Measurements from ENCODE around the gene OR52E5.

OR52E5 gene

DNA sequence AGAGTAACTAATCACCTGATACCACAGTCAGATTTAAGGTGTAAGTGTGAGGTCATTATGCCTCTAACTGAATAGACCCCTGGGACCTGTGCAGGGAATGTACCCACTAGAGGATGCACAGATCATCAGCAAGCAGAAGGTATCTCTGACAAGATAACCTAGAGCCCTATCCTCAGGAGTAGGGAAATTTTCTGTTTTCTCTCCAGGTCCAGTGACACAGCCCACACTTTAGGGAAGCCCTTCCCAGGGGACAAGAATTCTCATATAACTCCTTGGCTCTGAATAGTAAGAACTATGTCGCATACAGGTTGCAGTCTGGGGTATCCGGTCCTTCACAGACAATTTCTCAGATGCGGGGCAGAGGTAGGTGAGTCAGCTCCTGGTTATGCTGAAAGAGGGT is at the start of gene OR52E5:
Gene OR52E5, plus strand, starts transcription at position 301 of the 400 bp plus-strand sequence. CDS start 7,569 bp downstream, outside the sequence.
- no peak for DNase-seq (ENCODE audit: low read depth in 2 of 2)

DNA sequence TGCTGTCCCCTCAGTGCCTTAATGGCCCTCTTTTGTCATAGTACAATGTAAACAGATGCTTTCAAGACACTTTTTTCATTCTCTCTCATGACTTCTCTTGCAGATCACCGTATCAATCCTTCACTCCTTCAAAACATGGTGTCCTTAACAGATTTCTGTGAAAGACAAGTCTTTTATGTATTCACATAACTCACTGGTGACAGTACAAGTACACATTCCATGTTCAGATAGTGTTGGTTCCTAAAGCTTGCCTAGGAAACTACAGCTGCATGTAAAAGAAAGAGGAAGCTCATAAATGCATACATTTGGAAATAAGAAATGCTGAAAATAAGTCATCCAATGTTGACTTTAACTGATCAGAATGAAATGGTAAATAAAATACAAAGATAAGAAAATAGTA is 46.3 kb upstream of the OR52E5 start:
- DNase-seq (ENCODE audit: low read depth in 2 of 2): no peak

DNA sequence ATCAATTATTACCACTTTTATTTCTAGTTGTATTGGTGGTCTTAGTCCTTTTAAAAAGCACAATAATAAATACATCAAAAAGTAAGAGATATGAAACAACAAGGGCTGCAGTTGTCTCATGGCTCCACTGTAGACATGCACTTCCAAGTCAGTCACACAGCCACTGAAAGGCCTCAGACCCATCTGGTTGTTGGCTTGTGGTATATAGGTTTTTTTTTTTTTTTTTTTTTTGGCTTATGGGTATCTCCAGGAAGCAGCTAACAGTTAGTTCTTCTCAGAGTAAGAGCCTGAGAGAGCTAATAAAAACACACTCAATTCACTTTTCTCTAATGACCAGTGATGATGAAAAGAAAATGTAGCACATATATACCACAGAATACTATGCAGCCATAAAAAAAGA is 45.3 kb upstream of the OR52E5 start:
- no peak for DNase-seq (ENCODE audit: low read depth in 2 of 2)

DNA sequence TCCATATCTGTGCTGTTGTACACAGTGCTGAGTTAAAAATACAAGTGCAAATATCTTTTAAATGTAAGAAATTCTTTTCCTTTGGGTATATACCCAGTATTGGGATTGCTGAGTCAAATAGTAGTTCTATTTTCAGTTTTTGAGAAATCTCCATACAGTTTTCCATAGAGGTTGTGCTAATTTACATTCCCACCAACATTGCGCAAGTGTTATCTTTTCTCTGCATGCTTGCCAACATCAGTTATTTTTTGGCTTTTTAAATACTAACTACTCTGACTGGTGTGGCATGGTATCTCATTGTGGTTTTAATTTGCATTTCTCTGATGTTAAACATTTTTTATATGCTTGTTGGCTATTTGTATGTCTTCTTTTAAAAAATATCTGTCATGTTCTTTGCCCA is 42.0 kb upstream of the OR52E5 start:
- no peak for DNase-seq (ENCODE audit: low read depth in 2 of 2)

DNA sequence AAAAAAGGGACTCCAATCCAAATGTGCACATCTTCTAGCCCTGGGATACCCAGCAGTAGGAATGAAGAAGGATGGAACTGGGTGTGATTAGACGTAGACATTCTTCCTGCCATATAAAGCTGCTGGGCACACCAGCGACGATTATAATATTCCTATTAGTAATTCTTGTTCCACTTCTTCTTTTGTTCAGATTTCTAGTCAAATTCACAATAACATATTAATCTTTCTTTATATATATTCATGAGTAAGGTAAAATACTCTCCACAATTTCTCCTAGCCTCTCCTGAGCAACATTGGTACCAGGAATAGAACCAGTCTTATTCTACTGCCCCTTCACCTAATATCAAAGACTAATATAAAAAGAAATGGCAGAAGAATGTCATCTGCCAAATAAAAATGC is 35.4 kb upstream of the OR52E5 start, which contains the start of gene OR52E8:
Gene OR52E8, minus strand, starts transcription at position 101 of the 400 bp plus-strand sequence. Its CDS starts 0 bp downstream, at position 101.
- DNase-seq (ENCODE audit: low read depth in 2 of 2): no peak

DNA sequence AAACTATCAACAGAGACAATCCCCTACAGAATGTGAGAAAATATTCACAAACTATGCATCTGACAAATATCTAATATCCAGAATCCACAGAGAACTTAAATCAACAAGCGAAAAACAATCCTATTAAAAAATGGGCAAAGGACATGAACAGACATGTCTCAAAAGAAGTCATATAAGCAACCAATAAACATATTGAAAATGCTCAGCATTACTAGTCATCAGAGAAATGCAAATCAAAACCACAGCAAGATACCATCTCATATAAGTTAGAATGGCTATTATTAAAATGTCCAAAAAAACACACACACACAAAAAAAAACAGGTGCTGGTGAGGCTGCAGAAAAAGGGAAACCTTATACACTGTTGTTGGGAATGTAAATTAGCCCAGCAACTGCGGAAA is 27.2 kb upstream of the OR52E5 start:
- no peak for DNase-seq (ENCODE audit: low read depth in 2 of 2)

DNA sequence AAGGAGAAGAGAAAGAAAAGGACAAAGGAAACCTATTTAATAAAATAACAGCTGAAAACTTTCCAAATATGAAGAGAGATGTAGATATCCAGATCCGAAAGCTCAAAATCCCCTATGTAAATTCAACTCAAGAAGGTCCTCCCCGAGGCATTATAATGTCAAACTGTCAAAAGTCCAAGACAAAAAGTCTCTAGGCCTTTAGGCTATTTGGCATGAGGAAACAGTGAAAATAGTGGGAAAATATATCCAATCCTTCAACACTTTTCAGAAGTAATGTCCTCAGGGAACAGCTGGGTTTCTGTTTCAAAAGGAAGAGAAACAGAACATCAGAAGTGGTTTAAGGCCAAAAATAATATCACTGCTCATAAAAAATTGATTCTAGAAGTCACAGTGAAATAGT is 14.4 kb upstream of the OR52E5 start:
- no peak for DNase-seq (ENCODE audit: low read depth in 2 of 2)

DNA sequence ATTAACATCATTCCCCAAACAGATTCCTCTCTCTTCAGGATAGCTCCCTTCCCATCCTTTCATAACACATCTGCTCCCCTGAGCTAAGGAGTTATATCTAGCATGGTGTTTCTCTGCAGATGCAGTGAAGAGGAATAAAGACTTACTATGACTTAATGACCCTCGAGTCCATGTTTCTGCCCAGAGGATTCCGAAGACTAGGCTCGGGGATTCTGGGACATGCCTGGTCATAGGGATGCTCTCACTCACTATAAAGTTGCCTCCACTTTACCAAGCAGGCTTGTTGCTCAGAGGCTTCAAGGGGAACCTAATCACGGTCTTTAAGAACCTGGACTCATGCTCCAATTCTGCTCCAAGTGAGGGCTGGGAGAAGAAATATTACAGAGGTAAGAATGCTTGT is 12.7 kb upstream of the OR52E5 start, which contains the start of gene OR52E4:
Gene OR52E4, plus strand, starts transcription at position 301 of the 400 bp plus-strand sequence. CDS start 3,664 bp downstream, outside the sequence.
- no peak for DNase-seq (ENCODE audit: low read depth in 2 of 2)

DNA sequence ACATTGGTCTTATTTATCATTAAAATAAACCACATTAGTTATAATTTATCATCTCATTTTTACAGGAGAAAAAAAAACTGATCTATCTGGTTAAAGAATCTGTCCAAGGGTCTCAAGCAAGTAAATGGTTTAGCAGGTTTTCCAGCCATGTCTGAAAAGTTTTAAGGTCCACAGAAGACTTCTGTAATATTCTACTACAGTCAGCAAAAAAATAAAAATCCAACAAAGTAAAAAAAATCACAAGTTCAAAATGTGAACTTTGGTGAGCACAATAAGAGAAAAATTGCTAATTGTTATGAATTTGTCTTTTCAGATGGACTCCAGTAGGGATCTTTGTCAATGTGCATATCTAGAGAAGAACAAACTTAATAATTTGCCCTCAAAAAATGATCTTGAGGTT is 11.3 kb upstream of the OR52E5 start:
- DNase-seq (ENCODE audit: low read depth in 2 of 2): no peak

DNA sequence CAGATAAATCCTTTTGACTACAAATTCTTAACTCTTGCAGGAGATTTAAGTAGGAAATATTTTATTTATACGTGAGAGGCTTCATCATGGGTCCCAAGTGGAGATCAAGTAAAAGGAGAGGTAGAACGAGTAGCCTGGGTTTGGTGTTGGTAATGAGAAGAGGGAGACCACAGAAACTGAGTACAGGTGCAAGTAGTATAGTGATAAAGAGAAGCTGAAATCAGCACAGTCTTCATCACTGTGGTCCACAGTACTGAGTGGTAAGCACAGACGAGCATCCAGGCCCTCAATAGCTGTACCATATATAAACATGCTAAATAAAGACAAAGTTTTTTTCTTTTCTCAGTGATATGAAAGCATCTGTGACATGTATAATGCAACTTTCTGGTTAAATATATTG is 5.8 kb upstream of the OR52E5 start:
- no peak for DNase-seq (ENCODE audit: low read depth in 2 of 2)

DNA sequence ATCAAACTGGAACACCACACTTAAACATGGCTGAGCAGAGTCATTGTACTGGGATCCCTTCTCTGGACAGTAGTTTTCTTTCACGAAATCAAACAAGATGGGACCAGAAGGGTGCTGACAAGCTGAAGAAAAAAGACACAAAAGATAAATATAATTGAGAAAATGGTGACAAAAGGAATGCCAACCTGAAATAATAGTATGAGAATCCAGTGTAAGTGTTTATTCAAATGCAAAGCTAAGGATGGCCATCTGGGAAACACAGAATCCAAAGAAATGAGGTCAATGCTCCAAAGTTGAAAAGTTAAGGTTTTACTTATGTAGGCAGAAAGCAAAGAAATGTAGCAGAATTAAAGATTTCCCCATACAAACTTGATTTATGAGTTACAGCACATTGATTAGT is 5.3 kb upstream of the OR52E5 start:
- DNase-seq (ENCODE audit: low read depth in 2 of 2): no peak

DNA sequence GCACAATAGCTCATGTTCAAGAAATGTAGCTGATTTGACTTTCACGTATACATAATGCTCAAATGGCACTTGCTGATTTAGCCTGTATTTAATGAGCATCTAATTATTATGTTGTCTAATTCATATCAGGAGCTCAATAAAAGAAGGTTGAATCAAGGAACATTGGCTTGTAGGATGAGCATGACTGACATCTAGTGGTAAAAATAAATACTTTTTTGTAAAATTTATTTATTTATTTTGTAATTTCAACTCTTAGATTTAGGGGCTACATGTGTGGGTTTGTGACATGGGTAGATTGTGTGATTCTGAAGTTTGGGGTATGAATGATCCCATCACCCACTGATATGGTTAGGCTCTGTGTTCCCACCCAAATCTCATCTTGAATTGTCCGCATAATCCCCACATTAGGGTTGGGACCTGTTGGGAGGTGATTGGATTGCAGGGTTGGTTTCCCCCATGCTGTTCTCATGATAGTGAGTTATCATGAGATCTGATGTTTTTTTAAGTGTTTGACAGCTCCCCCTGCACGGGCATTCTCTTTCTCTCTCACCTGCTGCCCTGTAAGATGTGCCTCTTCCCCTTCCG is 1.7 kb upstream of the OR52E5 start:
- DNase-seq (ENCODE audit: low read depth in 2 of 2): no peak

DNA sequence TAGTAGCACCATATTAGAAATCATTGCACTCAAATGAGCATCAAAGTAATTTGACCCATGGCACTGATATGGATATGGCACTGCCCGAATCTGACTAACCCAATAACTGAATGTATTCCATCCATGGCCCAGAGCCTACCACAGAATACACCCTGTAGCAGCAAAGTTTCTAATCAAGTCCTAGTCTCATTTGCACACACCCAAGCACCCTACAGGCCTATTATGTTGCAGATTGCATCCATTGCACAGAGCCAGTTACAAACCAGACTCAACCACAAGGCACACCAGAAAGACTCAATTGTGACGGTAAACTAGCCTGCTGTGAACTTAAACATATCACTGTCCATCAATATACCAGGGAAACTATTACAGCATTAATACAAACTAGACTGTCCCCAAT is 6.5 kb downstream of the OR52E5 start:
- DNase-seq (ENCODE audit: low read depth in 2 of 2): no peak

DNA sequence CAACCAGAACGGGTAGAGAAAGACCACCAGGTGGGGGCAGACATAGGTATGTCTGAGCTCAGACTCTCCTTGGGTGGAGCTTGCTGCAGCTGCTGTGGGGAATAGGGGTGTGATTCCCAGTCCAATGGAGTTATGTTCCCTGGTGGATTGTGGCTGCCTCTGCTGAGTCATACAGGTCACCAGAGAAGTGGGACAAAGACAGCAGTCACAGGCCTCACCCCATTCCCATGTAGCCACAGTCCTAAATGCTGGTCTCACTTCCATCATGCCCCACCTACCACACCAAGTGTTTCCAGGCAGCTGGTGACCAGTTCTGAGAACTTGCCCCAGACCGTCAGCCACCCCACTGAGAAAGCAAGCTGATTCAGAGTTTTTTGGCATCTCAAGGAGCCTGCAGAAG is 17.5 kb downstream of the OR52E5 start:
- DNase-seq (ENCODE audit: low read depth in 2 of 2): no peak

DNA sequence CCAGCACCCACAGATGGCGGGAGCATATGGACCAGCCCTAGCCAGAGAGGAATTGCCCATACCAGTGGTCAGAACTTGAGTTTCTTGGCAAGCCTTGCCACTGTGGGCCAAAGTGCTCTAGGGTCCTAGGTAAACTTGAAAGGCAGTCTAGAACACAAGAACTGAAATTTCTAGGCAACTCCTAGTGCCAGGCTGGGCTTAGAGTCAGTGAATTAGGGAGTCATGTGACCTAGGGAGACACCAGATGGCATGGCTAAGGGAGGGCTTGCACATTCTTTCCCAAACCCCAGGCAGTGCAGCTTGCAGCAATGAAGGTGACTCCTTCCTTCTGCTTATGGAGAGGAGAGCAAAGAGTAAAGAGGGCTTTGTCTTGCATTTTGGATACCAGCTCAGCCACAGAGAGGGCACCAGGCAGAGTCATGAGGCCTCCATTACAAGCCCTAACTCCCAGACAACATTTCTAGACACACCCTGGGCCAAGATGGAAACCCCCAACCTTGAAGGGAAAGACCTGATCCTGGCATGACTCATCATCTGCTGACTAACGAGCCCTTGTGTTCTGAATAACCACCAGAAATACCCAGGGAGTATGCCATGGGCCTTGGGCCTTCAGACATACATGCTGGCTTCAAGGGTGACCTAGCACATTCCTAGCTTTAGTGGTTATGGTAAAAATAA is 29.9 kb downstream of the OR52E5 start:
- no peak for DNase-seq (ENCODE audit: low read depth in 2 of 2)

DNA sequence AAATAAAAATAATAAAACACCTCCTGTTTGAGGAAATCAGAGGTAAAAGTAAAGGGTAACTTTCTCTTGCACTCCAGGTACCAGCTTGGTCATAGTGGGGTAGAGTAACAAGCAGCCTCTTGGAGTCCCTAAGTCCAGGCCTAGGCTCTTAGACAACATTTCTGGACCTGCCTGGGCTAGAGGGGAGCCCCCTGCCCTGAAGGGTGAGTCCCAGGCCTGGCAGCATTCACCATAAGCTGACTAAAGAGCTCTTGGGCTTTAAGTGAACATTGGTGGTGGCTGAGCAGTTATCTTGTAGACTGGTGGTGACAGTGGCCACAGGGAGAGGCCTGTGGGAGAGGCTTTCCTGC is 30.4 kb downstream of the OR52E5 start:
- DNase-seq (ENCODE audit: low read depth in 2 of 2): no peak

DNA sequence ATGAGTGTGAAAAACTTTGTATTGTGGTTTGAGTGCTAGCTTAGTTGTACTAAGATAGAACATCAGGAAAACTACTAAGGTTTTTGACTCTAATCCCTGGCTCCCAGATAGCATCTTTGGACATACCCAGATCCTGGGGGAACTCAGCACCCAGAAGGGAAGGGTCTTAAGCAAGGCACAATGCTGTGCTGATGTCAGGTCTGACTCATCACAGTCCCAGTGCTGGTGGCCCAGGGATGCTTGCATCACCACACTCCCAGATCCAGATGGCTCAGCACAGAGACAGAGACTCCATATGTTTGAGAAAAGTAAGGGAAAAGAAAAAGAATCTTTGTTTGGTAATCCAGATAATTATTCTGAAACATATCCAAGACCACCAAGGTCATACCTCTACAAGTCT is 30.8 kb downstream of the OR52E5 start:
- DNase-seq (ENCODE audit: low read depth in 2 of 2): no peak

DNA sequence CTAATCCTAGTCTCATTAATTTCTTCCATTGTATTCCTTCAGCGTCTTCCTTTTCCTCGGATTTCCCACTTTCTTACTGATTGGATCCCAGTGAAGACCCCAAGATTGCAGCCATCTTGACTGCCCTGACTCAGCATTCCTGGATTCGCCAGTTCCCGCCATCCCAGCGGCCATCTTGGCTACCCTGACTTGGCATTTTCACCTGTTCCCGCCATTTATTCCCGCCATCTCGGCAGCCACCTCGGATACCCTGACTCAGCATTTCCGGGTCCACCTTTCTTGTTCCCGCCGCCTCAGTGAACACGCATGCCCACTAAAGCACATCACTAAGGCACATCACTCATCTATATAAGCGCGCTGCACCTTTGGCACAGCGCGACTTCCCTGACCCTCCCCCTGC is 35.3 kb downstream of the OR52E5 start:
- no peak for DNase-seq (ENCODE audit: low read depth in 2 of 2)

DNA sequence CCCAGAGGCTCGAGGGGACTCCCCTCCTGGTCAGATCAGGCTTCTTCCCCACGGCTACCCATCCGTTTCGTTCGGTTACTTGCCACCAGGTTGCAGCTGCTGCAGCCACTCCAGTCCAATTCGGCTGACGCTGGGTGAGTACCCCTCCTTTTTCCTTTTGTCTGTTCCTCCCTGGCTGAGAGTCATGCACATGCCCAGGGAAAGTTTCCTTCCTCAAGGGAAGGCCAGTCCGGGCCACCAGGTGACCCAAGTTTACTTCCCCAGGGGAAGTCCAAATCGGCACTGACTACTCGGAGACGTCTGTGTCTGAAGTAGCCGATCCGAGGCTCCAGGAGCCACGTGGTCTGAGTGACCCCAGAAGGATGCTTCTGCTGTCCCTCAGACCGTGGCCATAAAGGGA is 35.8 kb downstream of the OR52E5 start:
- no peak for DNase-seq (ENCODE audit: low read depth in 2 of 2)

DNA sequence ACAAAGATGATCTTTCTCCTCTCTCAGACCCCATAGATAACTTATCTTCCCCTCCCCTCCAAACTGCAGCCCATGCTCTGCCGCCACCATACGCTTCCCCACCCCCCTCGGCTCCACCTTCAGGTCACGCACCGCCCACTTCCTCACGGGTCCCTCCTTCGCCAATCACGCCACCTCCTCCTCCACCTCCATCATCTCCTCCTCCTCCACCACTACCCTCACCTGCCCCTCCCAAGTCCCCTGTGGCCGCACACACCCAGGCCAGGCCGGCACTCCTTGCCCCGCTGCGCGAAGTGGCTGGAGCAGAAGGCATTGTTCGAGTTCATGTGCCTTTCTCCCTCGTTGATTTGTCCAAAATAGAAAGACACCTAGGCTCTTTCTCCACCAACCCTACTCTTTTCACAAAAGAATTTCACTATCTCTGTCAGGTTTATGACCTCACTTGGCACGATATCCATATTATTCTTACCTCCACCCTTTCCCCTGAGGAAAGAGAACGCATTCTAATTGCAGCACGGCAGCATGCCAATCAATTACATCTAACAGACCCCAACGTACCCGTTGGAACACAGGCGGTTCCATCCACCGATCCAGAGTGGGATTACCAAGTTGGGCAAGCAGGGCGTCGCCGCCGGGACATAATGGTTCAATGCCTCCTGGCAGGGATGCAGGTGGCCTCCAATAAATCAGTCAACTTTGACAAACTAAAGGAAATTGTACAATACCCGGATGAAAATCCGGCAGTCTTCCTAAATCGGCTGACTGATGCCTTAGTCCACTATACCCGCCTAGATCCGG is 36.8 kb downstream of the OR52E5 start:
- DNase-seq (ENCODE audit: low read depth in 2 of 2): no peak

DNA sequence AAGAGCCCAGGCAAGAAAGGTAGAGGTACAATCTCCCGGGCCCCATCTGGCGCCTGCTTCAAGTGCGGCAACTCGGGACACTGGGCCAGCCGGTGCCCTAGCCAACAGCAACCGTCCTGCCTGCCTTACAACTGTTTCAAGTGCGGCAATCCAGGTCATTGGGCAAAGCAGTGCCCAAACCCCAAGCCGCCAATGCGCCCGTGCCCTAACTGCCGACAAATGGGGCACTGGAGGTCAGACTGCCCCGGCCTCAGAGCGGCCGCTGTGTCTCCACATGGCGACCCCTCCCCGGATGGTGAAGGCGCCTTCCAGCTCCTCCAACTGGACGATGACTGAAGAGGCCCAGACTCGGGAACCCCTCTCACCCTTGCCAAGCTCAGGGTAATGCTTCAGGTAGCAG is 37.6 kb downstream of the OR52E5 start:
- no peak for DNase-seq (ENCODE audit: low read depth in 2 of 2)

DNA sequence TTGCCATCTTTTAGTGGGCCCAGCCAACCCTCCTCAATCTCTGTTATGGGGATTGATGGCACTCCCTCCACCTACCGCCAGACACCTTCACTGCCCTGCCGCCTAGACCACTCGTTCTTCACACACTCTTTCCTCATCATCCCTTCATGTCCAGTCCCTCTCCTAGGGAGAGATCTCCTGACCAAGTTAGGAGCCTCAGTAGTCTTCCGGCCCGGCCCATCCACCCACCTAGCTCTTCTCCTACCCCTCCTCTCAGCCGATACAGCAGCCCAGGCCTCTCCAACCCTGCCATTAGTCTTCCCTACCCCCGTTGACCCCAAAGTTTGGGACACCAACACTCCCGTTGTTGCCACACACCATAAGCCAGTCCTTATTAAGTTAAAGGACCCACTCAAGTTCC is 38.1 kb downstream of the OR52E5 start:
- no peak for DNase-seq (ENCODE audit: low read depth in 2 of 2)

DNA sequence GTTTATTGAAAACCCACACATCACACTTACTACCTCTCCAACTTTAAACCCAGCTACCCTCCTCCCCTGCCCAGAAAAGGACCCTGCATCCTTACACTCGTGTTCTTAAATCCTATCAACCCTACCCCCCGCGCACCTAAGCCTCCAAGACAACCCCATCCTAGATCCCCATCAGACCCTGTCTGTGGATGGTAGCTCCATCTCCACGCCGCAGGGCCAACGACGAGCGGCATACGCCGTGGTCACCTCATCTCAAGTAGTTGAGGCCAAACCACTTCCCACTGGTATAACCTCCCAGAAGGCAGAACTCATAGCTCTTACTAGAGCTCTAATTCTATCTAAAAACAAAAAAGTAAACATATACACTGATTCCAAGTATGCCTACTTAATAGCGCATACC is 39.7 kb downstream of the OR52E5 start:
- no peak for DNase-seq (ENCODE audit: low read depth in 2 of 2)

Measured in stimulated activated CD8-positive, alpha-beta memory T cell treated with anti-CD3 and anti-CD28 coated beads, Interleukin-2, amount 100 ng/mL, for 1 hour (primary cell).